Measurements from ENCODE around the gene SPHK1. TPM values are rescaled to one million over a fixed set of nuclear protein-coding genes. Genes with fewer than 3 reads are reported as not detected.

SPHK1 gene
- total RNA-seq, 1 experiment from 2014 or later: 7.8 TPM

DNA sequence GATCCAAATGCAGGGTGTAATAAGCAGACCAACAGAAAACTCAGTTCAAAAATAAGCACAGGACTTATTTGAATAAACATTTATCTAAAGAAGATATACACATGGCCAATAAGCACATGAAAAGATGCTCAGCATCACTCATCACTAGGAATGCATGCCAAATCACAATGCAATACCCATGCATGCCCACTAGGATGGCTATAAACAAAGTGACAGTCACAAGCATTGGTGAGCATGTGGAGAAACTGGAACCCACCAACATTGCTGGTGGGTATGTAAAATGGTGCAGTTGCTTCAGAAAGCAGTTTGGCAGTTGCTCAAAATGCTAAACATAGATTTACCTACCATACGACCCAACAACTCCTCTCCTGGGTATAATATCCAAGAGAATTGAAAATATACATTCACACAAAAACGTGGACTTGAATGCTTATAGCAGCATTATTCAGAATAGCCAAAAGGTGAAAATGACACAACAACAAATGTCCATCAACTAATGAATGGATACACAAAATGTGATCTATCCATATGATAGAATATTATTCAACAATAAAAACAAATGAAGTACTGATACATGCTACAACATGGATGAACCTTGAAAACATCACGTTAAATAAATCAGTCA, 48.4 kb downstream of the SPHK1 start:
- DNase-seq (ENCODE audit: low spot score): no peak

DNA sequence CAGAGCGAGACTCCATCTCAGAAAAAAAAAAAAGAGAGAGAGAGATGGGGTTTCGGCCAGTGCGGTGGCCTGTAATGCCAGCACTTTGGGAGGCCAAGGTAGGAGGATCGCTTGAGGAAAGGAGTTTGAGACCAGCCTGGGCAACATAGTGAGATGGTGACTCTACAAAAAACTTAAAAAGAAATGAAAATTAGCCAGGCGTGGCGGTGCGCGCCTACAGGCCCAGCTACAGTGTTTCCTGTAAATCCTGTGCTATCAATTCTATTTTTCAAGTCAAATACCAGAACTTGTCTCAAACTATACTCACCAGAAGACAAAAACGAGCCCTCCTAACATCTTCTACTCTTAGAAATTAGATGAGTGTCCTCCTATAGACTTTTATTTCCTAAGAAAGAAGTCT, 49.3 kb downstream of the SPHK1 start:
- DNase-seq (ENCODE audit: low spot score): no peak

- no peak for DNase-seq (ENCODE audit: low spot score)
Observed at GRCh38 chr17:76434870-76435269, 50.5 kb downstream of the SPHK1 start.

DNA sequence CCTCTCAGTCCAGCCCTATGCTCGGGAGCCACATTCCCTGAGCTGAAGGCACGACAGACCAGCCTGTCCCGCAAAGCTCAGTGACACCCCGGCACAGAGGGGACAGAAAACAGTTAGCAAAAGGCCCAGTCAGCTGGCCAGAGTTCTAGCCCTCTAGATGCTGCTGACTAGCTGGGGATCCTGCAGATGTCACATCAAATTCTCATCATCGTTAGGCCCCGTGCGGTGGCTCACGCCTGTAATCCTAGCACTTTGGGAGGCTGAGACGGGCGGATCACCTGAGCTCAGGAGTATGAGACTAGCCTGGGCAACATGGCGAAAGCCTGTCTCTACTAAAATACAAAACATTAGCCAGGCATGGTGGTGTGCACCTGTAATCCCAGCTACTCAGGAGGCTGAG, 51.3 kb downstream of the SPHK1 start:
- DNase-seq (ENCODE audit: low spot score): no peak

Other genes starting within 250 kb of the SPHK1 start
- not detected in 2 replicates for gene FOXJ1, start 243.4 kb upstream of the SPHK1 start, total RNA-seq (2014; rRNA removed; shearing (Covaris generic))
- gene RNF157, start 144.1 kb upstream of the SPHK1 start, total RNA-seq (2014; rRNA removed; shearing (Covaris generic)): 6.8 and 7.8 TPM in 2 replicates
- gene UBALD2, start 119.3 kb upstream of the SPHK1 start, total RNA-seq (2014; rRNA removed; shearing (Covaris generic)): 3.9 and 7.7 TPM in 2 replicates
- 2.3 and 2.4 TPM in 2 replicates for gene QRICH2, start 76.3 kb upstream of the SPHK1 start, total RNA-seq (2014; rRNA removed; shearing (Covaris generic))
- gene PRPSAP1, start 30.7 kb upstream of the SPHK1 start, total RNA-seq (2014; rRNA removed; shearing (Covaris generic)): 48.1 and 49.7 TPM in 2 replicates
- 14.7 and 16.2 TPM in 2 replicates for gene UBE2O, start 68.5 kb downstream of the SPHK1 start, total RNA-seq (2014; rRNA removed; shearing (Covaris generic))
- gene AANAT, start 83.0 kb downstream of the SPHK1 start, total RNA-seq (2014; rRNA removed; shearing (Covaris generic)): not detected in 2 replicates
- gene RHBDF2, start 116.8 kb downstream of the SPHK1 start, total RNA-seq (2014; rRNA removed; shearing (Covaris generic)): 9.0 and 17.4 TPM in 2 replicates
- gene CYGB, start 153.1 kb downstream of the SPHK1 start, total RNA-seq (2014; rRNA removed; shearing (Covaris generic)): 0.25 and 1.8 TPM in 2 replicates
- gene PRCD, start 155.4 kb downstream of the SPHK1 start, total RNA-seq (2014; rRNA removed; shearing (Covaris generic)): not detected in 2 replicates
- gene ST6GALNAC2, start 201.3 kb downstream of the SPHK1 start, total RNA-seq (2014; rRNA removed; shearing (Covaris generic)): 0.14 TPM in 1 of 2 replicates, not detected in the other

All from H4 (cell line).